ENCODE results near the gene PSMB7. TPM values are rescaled to one million over a fixed set of nuclear protein-coding genes. Genes with fewer than 3 reads are reported as not detected.

PSMB7 gene
- total RNA-seq, 4 donors from 2014 or later, result 149 to 187 (median 165) TPM

GRCh38 chr9:124347968-124348358 is 67.3 kb downstream of the PSMB7 start:
- DNase-seq (ENCODE audit: low spot score in 2 of 2), result no peak
- WGBS, 2 donors, result 91 to 92% methylated on average over 8 of the region's 8 CpGs
- no peak overlapping the region for H3K4me3 ChIP-seq (ENCODE audit: low read depth, poor library complexity, severe bottlenecking)
- intact Hi-C loops (cut with DNase I; ENCODE audit: low total_unique reads), result no loop called here
- no peak for TF ChIP-seq POLR2A (IDR thresholded peaks at IDR 0.05)
- TF ChIP-seq CTCF (IDR thresholded peaks at IDR 0.05), result no peak

- DNase-seq (ENCODE audit: low spot score in 2 of 2), result no peak
- TF ChIP-seq CTCF (IDR thresholded peaks at IDR 0.05) (no peak), POLR2A (IDR thresholded peaks at IDR 0.05) (no peak)
- 85% methylated on average over 26 of the region's 26 CpGs for WGBS, 2 donors
- intact Hi-C loops (cut with DNase I; ENCODE audit: low total_unique reads), result no loop called here
- no peak overlapping the region for H3K4me3 ChIP-seq (ENCODE audit: low read depth, poor library complexity, severe bottlenecking)
Measured at GRCh38 chr9:124347206-124347967, 67.9 kb downstream of the PSMB7 start.

- intact Hi-C loops (cut with DNase I; ENCODE audit: low total_unique reads), result no loop called here
- TF ChIP-seq POLR2A (IDR thresholded peaks at IDR 0.05), result no peak
- TF ChIP-seq CTCF (IDR thresholded peaks at IDR 0.05), result no peak
- no peak overlapping the region for H3K4me3 ChIP-seq (ENCODE audit: low read depth, poor library complexity, severe bottlenecking)
- WGBS, 2 donors, result 82 to 87% methylated on average over 18 to 30 of the region's 34 CpGs
- no peak for DNase-seq (ENCODE audit: low spot score in 2 of 2)
Measured at GRCh38 chr9:124346347-124347163, 68.7 kb downstream of the PSMB7 start.

GRCh38 chr9:124345751-124346281 is 69.4 kb downstream of the PSMB7 start:
- TF ChIP-seq CTCF (IDR thresholded peaks at IDR 0.05), result no peak
- TF ChIP-seq POLR2A (IDR thresholded peaks at IDR 0.05), result no peak
- DNase-seq (ENCODE audit: low spot score in 2 of 2), result no peak
- 79 to 88% methylated on average over 7 to 9 of the region's 9 CpGs for WGBS, 2 donors
- no peak overlapping the region for H3K4me3 ChIP-seq (ENCODE audit: low read depth, poor library complexity, severe bottlenecking)
- intact Hi-C loops (cut with DNase I; ENCODE audit: low total_unique reads), result no loop called here

- intact Hi-C loops (cut with DNase I; ENCODE audit: low total_unique reads), result no loop called here
- TF ChIP-seq POLR2A (IDR thresholded peaks at IDR 0.05), result no peak
- TF ChIP-seq CTCF (IDR thresholded peaks at IDR 0.05), result no peak
- H3K4me3 ChIP-seq (ENCODE audit: low read depth, poor library complexity, severe bottlenecking), result no peak overlapping the region
- 82 to 84% methylated on average over 14 of the region's 14 CpGs for WGBS, 2 donors
- no peak for DNase-seq (ENCODE audit: low spot score in 2 of 2)
Measured at GRCh38 chr9:124345063-124345462, 70.2 kb downstream of the PSMB7 start.

Data from lower leg skin (tissue), 4 donors.